ENCODE measurements around the gene CD37. TPM values are rescaled to one million over a fixed set of nuclear protein-coding genes. Genes with fewer than 3 reads are reported as not detected.
"Not testable (repeated sequence)": the region's sequence is repeated elsewhere in the genome, so short reads cannot be mapped to it uniquely, and the experiment has no call there.

The CD37 gene
- polyA plus RNA-seq, 4 donors, result 28.9 to 42.9 (median 36.0) TPM

DNA sequence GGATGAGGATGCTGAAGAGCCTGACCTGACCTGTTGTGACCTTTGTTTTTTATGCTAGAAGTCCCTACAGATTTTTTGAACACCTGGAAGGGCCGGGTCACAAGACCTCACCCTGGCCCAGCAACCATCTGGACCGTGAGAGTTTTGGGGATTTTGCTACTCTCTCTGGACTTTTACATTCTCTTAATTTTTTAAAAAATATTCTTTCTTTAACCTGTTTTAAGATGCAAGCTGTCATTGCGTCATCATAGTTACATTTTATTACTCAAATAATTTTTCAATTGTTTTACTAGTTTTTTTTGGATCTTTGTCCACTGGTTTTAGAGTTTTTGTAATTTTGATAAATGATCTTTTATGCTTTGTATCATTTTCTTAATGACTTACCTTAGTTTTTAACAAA lies 36.0 kb downstream of the CD37 start:
- no peak for DNase-seq (ENCODE audit: low read depth in 4 of 4, low spot score in 3 of 4)

DNA sequence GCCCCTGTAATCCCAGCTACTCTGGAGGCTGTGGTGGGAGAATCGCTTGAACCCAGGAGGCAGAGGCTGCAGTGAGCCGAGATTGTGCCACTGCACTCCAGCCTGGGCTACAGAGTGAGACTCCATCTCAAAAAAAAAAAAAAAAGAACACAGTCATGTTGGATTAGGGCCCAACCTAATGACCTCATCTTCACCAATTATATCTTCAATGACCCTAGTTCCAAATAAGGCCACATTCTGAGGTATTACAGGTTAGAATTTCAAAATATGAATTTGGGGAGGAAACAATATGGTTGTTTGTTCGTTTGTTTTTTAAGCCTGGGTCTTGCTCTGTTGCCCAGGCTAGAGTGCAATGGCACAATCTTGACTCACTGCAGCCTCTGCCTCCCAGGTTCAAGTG lies 38.0 kb downstream of the CD37 start:
- DNase-seq (ENCODE audit: low read depth in 4 of 4, low spot score in 3 of 4), result not testable (repeated sequence)

DNA sequence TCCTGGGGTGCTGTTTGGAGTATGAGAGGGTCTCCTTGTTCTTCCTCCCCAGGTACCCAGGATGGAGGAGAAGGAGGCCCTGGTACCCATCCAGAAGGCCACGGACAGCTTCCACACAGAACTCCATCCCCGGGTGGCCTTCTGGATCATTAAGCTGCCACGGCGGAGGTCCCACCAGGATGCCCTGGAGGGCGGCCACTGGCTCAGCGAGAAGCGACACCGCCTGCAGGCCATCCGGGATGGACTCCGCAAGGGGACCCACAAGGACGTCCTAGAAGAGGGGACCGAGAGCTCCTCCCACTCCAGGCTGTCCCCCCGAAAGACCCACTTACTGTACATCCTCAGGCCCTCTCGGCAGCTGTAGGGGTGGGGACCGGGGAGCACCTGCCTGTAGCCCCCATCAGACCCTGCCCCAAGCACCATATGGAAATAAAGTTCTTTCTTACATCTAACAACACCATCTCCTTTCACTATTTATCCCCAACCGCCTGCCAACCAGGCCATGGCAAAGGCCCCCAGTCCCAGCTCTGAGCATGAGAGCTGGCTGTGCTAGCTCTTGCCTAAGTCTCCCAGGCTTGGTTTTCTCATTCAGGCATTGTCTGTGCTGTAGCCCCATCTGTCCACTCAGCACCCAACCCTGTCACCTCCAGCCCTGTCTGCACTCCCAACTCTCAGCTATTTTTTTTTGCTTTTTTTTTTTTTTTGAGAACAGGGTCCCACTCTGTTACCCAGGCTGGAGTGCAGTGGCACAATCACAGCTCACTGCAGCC lies 39.6 kb downstream of the CD37 start:
- DNase-seq (ENCODE audit: low read depth in 4 of 4, low spot score in 3 of 4), result no peak

DNA sequence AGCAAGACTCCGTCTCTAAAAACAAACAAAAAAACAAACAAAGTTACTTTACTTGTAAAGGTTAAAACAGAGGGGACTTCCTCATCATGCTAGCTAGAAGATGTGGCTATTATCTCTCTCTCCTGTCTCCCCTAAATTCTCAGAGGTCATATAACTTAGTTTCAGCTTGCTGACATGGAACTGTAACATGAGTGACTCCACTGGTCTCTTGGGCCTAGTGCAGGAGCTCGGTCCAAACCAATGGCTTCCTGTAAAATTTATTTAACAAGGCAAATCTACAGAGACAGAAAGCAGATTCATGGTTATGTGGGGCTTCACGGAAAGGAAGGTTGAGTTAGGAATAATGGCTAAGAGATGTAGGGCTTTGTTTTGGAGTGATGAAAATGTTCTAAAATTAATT lies 43.3 kb downstream of the CD37 start:
- DNase-seq (ENCODE audit: low read depth in 4 of 4, low spot score in 3 of 4), result no peak

DNA sequence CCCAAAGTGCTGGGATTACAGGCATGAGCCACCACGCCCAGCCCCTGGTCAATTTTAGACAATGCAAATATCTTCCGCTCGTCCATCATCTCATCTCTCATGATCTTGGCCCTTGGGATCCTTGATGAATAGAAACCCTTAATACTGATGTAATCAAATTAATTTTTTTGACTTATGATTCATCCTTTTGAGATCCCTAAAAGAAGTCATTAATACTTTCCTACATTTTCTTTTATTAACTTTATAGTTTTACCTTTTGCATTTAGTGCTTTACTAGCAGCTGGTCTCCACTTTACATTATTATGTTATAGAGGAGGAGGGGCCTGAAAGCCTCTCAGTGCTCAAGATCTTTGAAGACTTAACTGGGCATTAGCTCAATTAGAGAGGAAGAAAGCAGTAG lies 45.2 kb downstream of the CD37 start:
- no peak for DNase-seq (ENCODE audit: low read depth in 4 of 4, low spot score in 3 of 4)

DNA sequence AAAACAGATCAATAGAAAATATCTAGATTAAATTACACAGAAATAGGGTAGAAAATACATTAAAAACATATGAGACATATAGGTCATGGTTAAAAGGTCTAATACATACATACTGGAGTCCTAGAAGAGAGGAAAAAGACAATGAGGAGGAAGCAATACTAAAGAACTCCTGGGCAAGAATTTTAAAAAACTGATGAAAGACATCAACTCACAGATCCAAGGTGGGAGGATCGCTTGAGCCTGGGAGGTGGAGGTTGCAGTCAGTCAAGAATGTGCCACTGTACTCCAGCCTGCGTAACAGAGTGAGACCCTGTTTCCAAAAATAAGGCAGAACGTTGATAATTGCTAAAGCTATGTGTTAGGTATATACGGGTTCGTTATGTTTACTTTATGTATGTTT lies 47.4 kb downstream of the CD37 start:
- no peak for DNase-seq (ENCODE audit: low read depth in 4 of 4, low spot score in 3 of 4)

DNA sequence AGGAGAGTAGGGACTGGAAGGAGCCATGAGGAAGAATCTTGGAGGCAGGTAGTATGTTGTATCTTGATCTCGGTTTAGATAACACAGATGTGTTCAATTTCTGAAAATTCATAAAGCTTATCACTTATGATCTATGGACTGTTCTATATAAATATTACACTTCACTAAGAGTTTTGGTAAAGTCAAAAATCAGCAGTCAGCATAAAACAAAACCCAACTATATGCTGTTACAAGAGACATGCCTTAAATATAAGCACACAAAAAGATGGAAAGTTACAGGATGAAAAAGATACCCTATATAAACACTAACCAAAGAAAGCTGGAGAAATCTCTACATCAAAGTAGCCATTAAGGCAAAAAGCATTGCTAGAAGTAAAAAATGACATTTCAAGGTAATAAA lies 48.4 kb downstream of the CD37 start:
- DNase-seq (ENCODE audit: low read depth in 4 of 4, low spot score in 3 of 4), result no peak

DNA sequence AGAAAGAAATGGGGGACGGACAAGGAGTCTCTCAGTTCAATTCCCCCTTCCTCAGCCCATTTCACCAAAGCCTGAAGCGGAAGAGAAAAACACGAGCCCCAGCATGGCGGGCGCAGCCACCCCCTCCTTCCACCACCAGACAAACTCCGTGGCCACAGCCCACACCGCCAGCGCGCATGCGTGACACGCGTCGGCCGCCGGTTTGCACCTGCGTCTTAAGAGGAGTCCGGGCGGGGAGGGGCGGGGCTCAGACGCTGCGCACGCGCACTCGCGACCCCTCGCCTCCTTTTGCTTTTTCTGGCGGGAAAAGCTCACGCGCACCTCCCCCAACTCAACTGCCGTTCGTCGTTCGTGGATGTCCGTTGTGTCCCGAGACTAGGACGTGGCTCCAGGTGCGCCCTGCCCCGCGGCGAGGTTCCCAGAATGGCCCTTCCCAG lies 52.7 kb downstream of the CD37 start, which contains the start of gene KASH5:
Gene KASH5, plus strand, starts transcription at position 314 of the 437 bp plus-strand sequence. CDS start 2,635 bp downstream, outside the sequence.
- peak in 1 of 4 donors; percentile 40 for DNase-seq (ENCODE audit: low read depth in 4 of 4, low spot score in 3 of 4)

DNA sequence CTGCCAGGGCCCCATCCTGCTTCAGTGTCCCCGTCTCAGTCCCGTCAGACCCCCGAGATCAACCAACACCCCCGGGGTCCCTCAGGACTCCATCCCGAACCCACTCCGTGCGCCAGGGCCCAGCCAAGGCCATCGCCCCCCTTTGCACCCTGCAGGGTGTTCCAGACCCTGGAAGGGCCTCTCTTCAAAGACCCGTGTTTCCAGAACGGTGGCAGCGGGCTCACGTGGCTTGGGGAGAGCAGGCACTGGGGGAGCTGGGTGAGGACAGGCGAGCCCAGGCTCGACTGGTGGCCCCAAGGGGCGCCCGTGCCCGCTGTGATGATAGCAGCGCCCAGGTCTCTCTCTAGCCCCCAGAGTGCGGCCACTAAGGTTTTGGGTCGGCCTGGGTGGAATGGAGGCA lies 54.2 kb downstream of the CD37 start:
- DNase-seq (ENCODE audit: low read depth in 4 of 4, low spot score in 3 of 4), result no peak

Other genes with a start within 250 kb of the CD37 start
- gene SNRNP70, start 250.0 kb upstream of the CD37 start, polyA plus RNA-seq (ENCODE audit: insufficient read length in 4 of 4), result 100 to 1,000 TPM; 317 to 333 (median 329) TPM
- gene LIN7B, start 221.0 kb upstream of the CD37 start, polyA plus RNA-seq (ENCODE audit: insufficient read length in 4 of 4), result 1 to 10 TPM; 7.7 to 8.9 (median 8.2) TPM
- 1 to 10 TPM in 1 of 4 donors, under 1 TPM in 3; 0.59 to 1.2 (median 0.86) TPM for gene C19orf73, start 216.3 kb upstream of the CD37 start, polyA plus RNA-seq (ENCODE audit: insufficient read length in 4 of 4)
- 1 to 10 TPM; 5.5 to 9.4 (median 6.0) TPM for gene PPFIA3, start 215.9 kb upstream of the CD37 start, polyA plus RNA-seq (ENCODE audit: insufficient read length in 4 of 4)
- 10 to 100 TPM; 27.0 to 30.6 (median 29.7) TPM for gene HRC, start 180.0 kb upstream of the CD37 start, polyA plus RNA-seq (ENCODE audit: insufficient read length in 4 of 4)
- gene TRPM4, start 177.6 kb upstream of the CD37 start, polyA plus RNA-seq (ENCODE audit: insufficient read length in 4 of 4), result 10 to 100 TPM; 26.6 to 38.0 (median 31.0) TPM
- 1 to 10 TPM; 2.5 to 3.3 (median 2.8) TPM for gene SLC6A16, start 10.2 kb upstream of the CD37 start, polyA plus RNA-seq (ENCODE audit: insufficient read length in 4 of 4)
- 100 to 1,000 TPM in 2 of 4 donors, 10 to 100 TPM in 2; 95.9 to 107 (median 102) TPM for gene TEAD2, start 27.0 kb downstream of the CD37 start, polyA plus RNA-seq (ENCODE audit: insufficient read length in 4 of 4)
- gene DKKL1, start 28.5 kb downstream of the CD37 start, polyA plus RNA-seq (ENCODE audit: insufficient read length in 4 of 4), result 1 to 10 TPM; 3.3 to 6.9 (median 5.4) TPM
- under 1 TPM in 3 of 4 donors, not detected in 1; 0.21 to 0.48 (median 0.29) TPM for gene KASH5, start 52.8 kb downstream of the CD37 start, polyA plus RNA-seq (ENCODE audit: insufficient read length in 4 of 4)
- gene PTH2, start 88.0 kb downstream of the CD37 start, polyA plus RNA-seq (ENCODE audit: insufficient read length in 4 of 4), result not detected
- gene GFY, start 90.0 kb downstream of the CD37 start, polyA plus RNA-seq (ENCODE audit: insufficient read length in 4 of 4), result under 1 TPM in 1 of 4 donors, not detected in 3; 0.04 TPM
- under 1 TPM; 0.25 to 0.49 (median 0.40) TPM for gene SLC17A7, start 106.1 kb downstream of the CD37 start, polyA plus RNA-seq (ENCODE audit: insufficient read length in 4 of 4)
- gene PIH1D1, start 116.4 kb downstream of the CD37 start, polyA plus RNA-seq (ENCODE audit: insufficient read length in 4 of 4), result 10 to 100 TPM; 79.0 to 96.1 (median 82.8) TPM
- 10 to 100 TPM; 16.6 to 27.5 (median 18.3) TPM for gene ALDH16A1, start 117.8 kb downstream of the CD37 start, polyA plus RNA-seq (ENCODE audit: insufficient read length in 4 of 4)
- 1 to 10 TPM; 2.6 to 4.5 (median 3.6) TPM for gene FLT3LG, start 138.8 kb downstream of the CD37 start, polyA plus RNA-seq (ENCODE audit: insufficient read length in 4 of 4)
- 1,000 to 10,000 TPM; 2,364 to 2,825 (median 2,611) TPM for gene RPL13A, start 152.2 kb downstream of the CD37 start, polyA plus RNA-seq (ENCODE audit: insufficient read length in 4 of 4)
- 1,000 to 10,000 TPM; 2,560 to 2,862 (median 2,794) TPM for gene RPS11, start 161.0 kb downstream of the CD37 start, polyA plus RNA-seq (ENCODE audit: insufficient read length in 4 of 4)
- 100 to 1,000 TPM; 242 to 339 (median 259) TPM for gene FCGRT, start 177.3 kb downstream of the CD37 start, polyA plus RNA-seq (ENCODE audit: insufficient read length in 4 of 4)
- 10 to 100 TPM; 14.5 to 23.3 (median 17.4) TPM for gene RCN3, start 192.6 kb downstream of the CD37 start, polyA plus RNA-seq (ENCODE audit: insufficient read length in 4 of 4)
- 10 to 100 TPM; 53.6 to 73.7 (median 60.5) TPM for gene NOSIP, start 245.2 kb downstream of the CD37 start, polyA plus RNA-seq (ENCODE audit: insufficient read length in 4 of 4)
- gene PRRG2, start 245.9 kb downstream of the CD37 start, polyA plus RNA-seq (ENCODE audit: insufficient read length in 4 of 4), result 1 to 10 TPM; 7.3 to 9.3 (median 8.3) TPM

Measured in right renal pelvis (tissue), 4 donors.